ENCODE results near the gene METTL21C.

The METTL21C gene

GRCh38 chr13:102694937-102695336 is at the start of gene METTL21C:
Gene METTL21C (minus strand): TSS chr13:102695044. CDS start chr13:102694498, 546 bp downstream.
- no peak for DNase-seq

- DNase-seq: no peak
These were observed 47.7 kb upstream of the METTL21C start for GRCh38 chr13:102742506-102742905.

GRCh38 chr13:102742101-102742500 is 47.3 kb upstream of the METTL21C start:
- DNase-seq: no peak

GRCh38 chr13:102729560-102730270 is 34.9 kb upstream of the METTL21C start:
- DNase-seq: no peak

GRCh38 chr13:102726430-102726829 is 31.6 kb upstream of the METTL21C start:
- DNase-seq: no peak

GRCh38 chr13:102724923-102725322 is 30.1 kb upstream of the METTL21C start:
- DNase-seq: no peak

- no peak for DNase-seq
These were observed 27.0 kb upstream of the METTL21C start for GRCh38 chr13:102721800-102722231.

- DNase-seq: no peak
These were observed 23.9 kb upstream of the METTL21C start for GRCh38 chr13:102718746-102719145.

- DNase-seq: no peak
These were observed 20.6 kb upstream of the METTL21C start for GRCh38 chr13:102715447-102715846.

- DNase-seq: no peak
These were observed 15.4 kb upstream of the METTL21C start for GRCh38 chr13:102710261-102710679.

- DNase-seq: no peak
These were observed 14.7 kb upstream of the METTL21C start for GRCh38 chr13:102709536-102709935.

GRCh38 chr13:102708991-102709390 is 14.1 kb upstream of the METTL21C start:
- DNase-seq: no peak

- no peak for DNase-seq
These were observed 13.4 kb upstream of the METTL21C start for GRCh38 chr13:102708211-102708610.

GRCh38 chr13:102707467-102707866 is 12.6 kb upstream of the METTL21C start:
- no peak for DNase-seq

GRCh38 chr13:102704238-102705058 is 9.6 kb upstream of the METTL21C start:
- no peak for DNase-seq

- no peak for DNase-seq
These were observed 8.8 kb upstream of the METTL21C start for GRCh38 chr13:102703726-102704035.

- no peak for DNase-seq
These were observed 8.3 kb upstream of the METTL21C start for GRCh38 chr13:102702965-102703725.

GRCh38 chr13:102701331-102701730 is 6.5 kb upstream of the METTL21C start:
- DNase-seq: no peak

- no peak for DNase-seq
These were observed 5.5 kb upstream of the METTL21C start for GRCh38 chr13:102700088-102701031.

GRCh38 chr13:102699504-102699903 is 4.7 kb upstream of the METTL21C start:
- no peak for DNase-seq

- DNase-seq: no peak
These were observed 3.8 kb upstream of the METTL21C start for GRCh38 chr13:102698649-102698980.

- DNase-seq: no peak
These were observed 3.2 kb upstream of the METTL21C start for GRCh38 chr13:102697929-102698648.

Data from activated effector memory CD4-positive, alpha-beta T cell treated with anti-CD3 and anti-CD28 coated beads, Interleukin-2, amount 50 U/mL, for 16 hours (primary cell).